IPS DF 19.7 (cell line): Measurements from ENCODE around the gene WDR37.
"Not testable (repeated sequence)": the region's sequence is repeated elsewhere in the genome, so short reads cannot be mapped to it uniquely, and the experiment has no call there.

Source experiments
- DNase-seq: peaks from one replicate; pipeline ENCODE4 v3.0.0-alpha.2; 2013; ENCODE audit warnings: low read depth, low spot score

WDR37 gene

GRCh38 chr10:1104971-1105370, 48.8 kb downstream of the WDR37 start:
- no peak for DNase-seq

- no peak for DNase-seq
These were observed 50.8 kb downstream of the WDR37 start for GRCh38 chr10:1107004-1107403.

GRCh38 chr10:1107679-1108078, 51.5 kb downstream of the WDR37 start:
- no peak for DNase-seq

GRCh38 chr10:1109795-1110673, 53.8 kb downstream of the WDR37 start:
- DNase-seq: peak; percentile 68

- no peak for DNase-seq
These were observed 54.5 kb downstream of the WDR37 start for GRCh38 chr10:1110674-1111119.

DNA sequence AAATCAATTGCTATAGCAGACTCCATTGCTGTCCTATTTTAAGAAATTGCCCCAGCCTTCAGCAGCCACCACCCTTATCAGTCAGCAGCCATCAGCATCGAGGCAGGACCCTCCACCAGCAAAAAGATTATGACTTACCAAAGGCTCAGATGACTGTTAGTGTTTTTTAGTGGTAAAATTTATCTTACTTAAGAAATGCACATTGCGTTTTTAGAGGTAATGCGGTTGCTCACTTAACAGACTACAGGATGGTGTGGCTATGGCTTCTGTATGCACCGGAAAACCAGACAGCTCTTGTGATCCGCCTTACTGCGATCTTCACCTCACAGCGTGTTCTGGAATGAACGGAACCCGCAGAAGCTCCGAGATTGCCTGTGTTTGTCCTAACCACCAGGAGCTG, 58.1 kb downstream of the WDR37 start:
- no peak for DNase-seq

- no peak for DNase-seq
These were observed 58.8 kb downstream of the WDR37 start for GRCh38 chr10:1114719-1115606.

GRCh38 chr10:1115607-1115955, 59.4 kb downstream of the WDR37 start:
- DNase-seq: no peak

- no peak for DNase-seq
These were observed 59.9 kb downstream of the WDR37 start for GRCh38 chr10:1116051-1116450.

DNA sequence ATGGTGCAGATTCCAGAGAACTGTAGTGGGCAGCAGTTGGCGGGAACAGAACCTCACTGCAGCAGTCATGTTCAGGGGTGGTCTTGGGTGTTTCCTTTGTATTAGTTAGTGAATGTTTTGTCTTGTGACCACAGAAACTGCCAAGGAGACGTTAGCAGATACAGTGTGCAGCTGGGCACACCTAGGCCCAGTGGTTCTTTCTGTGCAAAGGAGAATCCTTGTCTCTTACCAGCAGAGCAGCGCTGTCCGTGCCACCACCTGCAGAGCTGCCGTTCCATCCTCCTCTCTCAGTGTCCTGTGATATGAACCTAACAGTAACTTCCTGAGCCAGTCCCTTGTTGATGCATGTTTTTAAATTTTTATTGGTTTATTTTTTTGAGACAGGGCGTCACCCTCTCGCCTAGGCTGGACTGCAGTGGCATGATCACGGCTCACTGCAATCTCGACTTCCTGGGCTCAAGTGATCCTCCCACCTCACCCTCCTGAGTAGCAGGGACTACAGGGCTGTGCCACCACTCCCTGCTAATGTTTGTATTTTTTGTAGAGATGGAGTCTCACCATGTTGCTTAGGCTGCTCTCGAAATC, 60.6 kb downstream of the WDR37 start:
- DNase-seq: no peak

- DNase-seq: no peak
These were observed 61.5 kb downstream of the WDR37 start for GRCh38 chr10:1117651-1118050.

DNA sequence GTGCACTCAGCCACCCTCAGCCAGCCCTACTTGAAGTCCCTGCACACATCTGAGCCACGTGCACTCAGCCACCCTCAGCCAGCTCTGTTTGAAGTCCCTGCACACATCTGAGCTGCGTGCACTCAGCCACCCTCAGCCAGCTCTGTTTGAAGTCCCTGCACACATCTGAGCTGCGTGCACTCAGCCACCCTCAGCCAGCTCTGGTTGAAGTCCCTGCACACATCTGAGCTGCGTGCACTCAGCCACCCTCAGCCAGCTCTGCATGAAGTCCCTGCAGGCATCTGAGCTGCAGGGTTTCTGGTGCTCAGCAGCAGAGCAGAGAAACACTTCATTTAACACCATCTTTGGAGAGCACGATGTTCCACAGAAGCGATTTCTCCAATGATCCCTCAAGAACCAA, 62.1 kb downstream of the WDR37 start:
- not testable (repeated sequence) for DNase-seq

DNA sequence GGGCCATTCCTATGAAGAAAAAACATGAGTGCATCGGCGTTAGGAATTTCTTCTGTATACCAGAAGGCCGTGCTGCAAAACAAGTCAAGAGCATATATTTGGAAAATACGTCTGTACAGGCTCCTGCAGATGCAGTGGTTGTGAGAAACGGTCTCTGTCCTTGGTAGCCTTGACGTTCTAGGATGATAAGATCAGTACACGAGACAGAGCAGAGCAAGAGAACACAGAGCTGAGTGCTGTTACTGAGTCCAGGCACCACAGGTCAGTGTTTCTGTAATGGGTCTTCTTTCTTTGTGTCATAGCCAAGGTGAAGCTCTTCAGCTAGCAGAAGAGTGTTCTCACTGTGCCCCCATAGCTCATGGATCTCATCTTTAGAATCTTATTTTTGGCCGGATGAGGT, 62.8 kb downstream of the WDR37 start:
- DNase-seq: no peak

DNA sequence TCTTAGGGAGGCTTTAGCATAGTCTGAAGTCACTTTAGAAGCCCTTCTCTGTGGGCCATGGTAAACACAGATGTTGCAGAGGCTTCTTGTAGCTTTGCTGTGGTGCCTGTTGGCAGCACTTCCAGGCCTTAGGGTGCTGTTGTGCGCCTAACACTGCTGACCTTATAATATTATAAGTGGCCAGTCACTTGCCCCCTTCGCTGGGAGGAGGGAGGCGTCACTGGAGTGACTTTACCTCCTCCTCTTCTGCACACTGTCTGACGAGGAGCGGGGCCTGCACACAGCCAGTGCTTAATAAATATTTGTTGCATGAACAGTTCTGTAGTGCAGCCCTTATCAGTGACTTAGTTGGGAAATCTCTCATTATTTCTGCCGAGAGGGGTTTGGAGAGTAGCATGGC, 63.3 kb downstream of the WDR37 start:
- no peak for DNase-seq

- no peak for DNase-seq
These were observed 64.1 kb downstream of the WDR37 start for GRCh38 chr10:1120306-1120705.

- DNase-seq: no peak
These were observed 64.6 kb downstream of the WDR37 start for GRCh38 chr10:1120801-1121211.

DNA sequence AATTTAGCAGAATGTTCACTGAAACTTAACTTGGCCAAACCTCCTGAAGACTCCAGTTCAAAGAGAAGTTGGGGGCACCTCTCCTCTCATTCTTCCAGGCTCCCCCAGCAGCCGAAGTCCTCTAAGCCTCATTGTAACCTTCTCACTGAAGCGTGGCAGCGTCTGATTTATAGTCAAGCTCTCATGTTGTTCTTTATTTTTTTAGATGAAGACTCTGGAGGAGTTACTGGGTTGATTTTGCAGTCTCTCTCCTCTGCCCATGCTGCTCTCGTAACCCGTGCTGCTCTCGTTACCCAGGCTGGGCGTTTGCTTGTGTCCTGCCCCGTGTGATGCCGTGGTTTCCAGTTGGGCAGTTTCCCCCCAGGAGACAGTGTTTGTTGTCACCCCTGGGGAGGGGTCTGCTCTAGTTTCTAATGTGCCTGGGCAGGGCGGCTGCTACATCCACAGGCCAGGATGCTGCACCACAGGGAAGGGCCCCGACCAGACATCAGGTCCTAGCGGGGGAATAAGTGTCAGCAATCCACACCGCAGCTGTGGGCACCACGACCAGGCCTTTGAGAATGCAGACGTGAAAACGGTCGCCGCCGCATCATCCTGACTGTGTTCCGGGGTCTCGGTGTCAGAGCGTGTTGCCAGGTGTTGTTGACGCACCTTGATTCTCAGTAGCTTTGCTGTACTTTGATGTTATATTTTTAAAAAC, 65.2 kb downstream of the WDR37 start:
- no peak for DNase-seq

GRCh38 chr10:1122349-1122748, 66.2 kb downstream of the WDR37 start:
- DNase-seq: no peak

GRCh38 chr10:1123198-1123597, 67.0 kb downstream of the WDR37 start:
- no peak for DNase-seq

- DNase-seq: no peak
These were observed 67.8 kb downstream of the WDR37 start for GRCh38 chr10:1123972-1124371.

DNA sequence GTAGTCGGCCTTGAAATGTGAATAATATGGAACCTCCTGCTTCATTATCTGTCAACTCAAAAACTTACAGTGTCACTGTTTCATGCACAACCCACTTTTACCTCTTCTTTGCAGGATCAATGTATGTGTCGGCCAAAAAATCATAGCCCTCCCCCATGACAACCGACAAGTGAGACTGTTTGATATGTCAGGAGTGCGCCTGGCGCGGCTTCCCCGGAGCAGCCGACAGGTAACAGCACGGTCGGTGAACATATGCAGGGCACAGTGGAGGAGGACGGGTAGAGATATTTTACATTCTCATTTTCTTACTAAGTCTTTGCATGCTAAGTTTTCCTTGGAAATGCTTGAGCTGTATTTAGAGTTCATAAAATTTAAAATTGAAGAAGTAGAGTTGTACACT, 68.6 kb downstream of the WDR37 start:
- no peak for DNase-seq

- no peak for DNase-seq
These were observed 70.3 kb downstream of the WDR37 start for GRCh38 chr10:1126461-1126860.
